ENCODE results near the gene CIB1. TPM values are rescaled to one million over a fixed set of nuclear protein-coding genes. Genes with fewer than 3 reads are reported as not detected.
A peak's percentile ranks its signal among the peaks of the same experiment; 100 is the strongest.

Gene CIB1
- total and polyA plus RNA-seq, 7 donors = 18.6 to 436 (median 35.7) TPM

DNA sequence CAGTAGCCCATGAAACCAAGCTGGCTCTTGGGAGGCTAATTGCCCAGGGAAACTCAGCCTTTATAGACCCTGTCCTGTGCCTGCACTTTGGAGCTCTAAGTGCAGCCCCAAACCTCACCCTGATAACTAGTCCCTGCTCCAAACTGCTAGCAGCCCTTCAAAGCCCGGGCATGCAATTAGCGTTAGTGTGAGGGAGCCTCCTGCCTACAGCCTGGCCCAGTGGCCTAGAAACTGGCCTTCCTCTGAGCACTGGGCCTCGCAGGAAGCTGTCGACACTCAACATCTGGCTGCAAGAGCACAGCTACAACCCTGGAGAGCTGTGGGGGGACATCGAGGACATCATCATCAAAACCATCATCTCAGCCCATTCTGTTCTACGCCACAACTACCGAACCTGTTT, 24.0 kb upstream of the CIB1 start:
- DNase-seq = no peak
- H3K36me3 ChIP-seq = no peaks in the 10 kb centered on the region
- H3K4me1 ChIP-seq = no peaks in the 10 kb centered on the region
- 88 to 93% methylated on average over 7 of the region's 7 CpGs for WGBS, 2 donors
- no peaks in the 10 kb centered on the region for H3K27me3 ChIP-seq
- H3K9me3 ChIP-seq = no peaks in the 10 kb centered on the region
- TF ChIP-seq EP300 (IDR thresholded peaks at IDR 0.05) (no peak), POLR2A (IDR thresholded peaks at IDR 0.05) (no peak), CTCF (IDR thresholded peaks at IDR 0.05) (no peak), POLR2AphosphoS5 (IDR thresholded peaks at IDR 0.05) (no peak)
- no peak overlapping the region for H3K27ac ChIP-seq
- H3K4me3 ChIP-seq = no peak overlapping the region
- intact Hi-C loops (cut with DNase I) = no loop called here

DNA sequence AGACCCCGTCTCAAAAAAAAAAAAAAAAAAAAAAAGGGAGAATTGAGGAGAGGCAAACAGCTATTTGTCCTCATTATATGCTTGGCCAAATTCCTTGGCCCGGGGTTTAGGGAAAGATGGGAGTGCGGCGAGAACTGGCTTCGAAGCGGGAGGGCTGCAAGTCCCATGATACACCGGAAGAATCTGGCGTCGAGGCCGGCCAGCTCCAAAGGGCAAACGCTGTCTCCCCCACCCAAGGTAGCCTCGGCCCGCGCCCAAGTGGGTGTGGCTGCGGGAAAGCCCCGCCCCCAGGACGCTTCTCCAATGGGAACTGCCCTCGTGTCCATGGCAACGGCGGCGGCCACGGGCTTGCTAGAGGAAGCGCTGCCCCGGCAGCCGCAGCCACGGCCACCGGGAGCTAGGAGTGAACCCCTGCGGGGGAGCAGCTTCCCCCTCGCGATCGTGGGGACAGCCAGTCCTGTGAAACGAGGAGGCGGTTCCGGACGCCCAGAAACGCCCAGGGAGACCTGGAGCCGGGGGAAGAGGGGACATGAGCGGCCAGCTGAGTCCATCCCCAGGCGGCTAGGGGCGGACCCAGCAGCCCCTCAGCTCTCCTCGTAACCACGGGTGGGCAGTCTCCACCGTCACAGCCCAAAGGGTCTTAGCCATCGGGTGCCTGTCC, 15.6 kb upstream of the CIB1 start, which contains the start of gene TTLL13:
Gene TTLL13, plus strand, starts transcription at position 354 of the 661 bp plus-strand sequence. CDS start 1,075 bp downstream, outside the sequence.
- Histone ChIP-seq H3K9me3 (no peaks in the 10 kb centered on the region), H3K4me3 (peak within 1 kb of the TSS; percentile 34 to 66 (median 52)), H3K36me3 (no peaks in the 10 kb centered on the region), H3K27me3 (no peaks in the 10 kb centered on the region), H3K4me1 (peaks cover 0 to 15% (median 8%) of the 10 kb centered on the region in 4 donors), H3K27ac (peak within 1 kb of the TSS; percentile 20 to 64 (median 39))
- intact Hi-C loops (cut with DNase I) = no loop called here
- WGBS, 2 donors = 1 to 4% methylated on average over 44 of the region's 44 CpGs
- peak; percentile 98 for DNase-seq
- TF ChIP-seq POLR2AphosphoS5 (IDR thresholded peaks at IDR 0.05) = peak in 3 of 4 donors; percentile 50 to 69 (median 64)
- no peak for TF ChIP-seq EP300 (IDR thresholded peaks at IDR 0.05)
- TF ChIP-seq POLR2A (IDR thresholded peaks at IDR 0.05) = peak in 1 of 2 donors; percentile 20
- TF ChIP-seq CTCF (IDR thresholded peaks at IDR 0.05) = peak in 2 of 4 experiments; percentile 4 to 33

DNA sequence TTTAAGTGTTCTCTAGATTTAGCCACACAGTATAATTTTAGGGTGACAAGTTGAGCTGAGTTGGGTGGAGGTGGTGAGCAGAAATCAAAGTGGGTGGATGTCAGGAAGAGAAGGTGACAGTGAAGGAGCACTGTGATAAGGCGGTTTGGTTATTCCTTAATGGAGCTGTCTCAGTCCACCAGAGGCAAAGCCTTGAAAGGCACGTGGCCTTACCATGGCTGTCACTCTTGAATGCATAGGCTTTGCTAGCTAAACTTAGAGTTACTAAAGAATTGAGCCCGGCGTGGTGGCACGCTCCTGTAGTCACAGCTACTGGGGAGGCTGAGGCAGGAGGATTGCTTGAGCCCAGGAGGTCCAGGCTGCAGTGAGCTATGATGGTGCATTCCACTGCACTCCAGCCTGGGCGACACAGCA, 15.1 kb upstream of the CIB1 start:
- 67 to 77% methylated on average over 6 of the region's 6 CpGs for WGBS, 2 donors
- Histone ChIP-seq H3K4me3 (peak overlapping the region in 3 of 4 donors; percentile 46 to 66 (median 57)), H3K27me3 (no peaks in the 10 kb centered on the region), H3K4me1 (peaks cover 0 to 15% (median 8%) of the 10 kb centered on the region in 4 donors), H3K36me3 (no peaks in the 10 kb centered on the region), H3K27ac (peak overlapping the region; percentile 20 to 64 (median 39)), H3K9me3 (no peaks in the 10 kb centered on the region)
- no peak for DNase-seq
- intact Hi-C loops (cut with DNase I) = no loop called here
- TF ChIP-seq EP300 (IDR thresholded peaks at IDR 0.05) (no peak), POLR2A (IDR thresholded peaks at IDR 0.05) (no peak), POLR2AphosphoS5 (IDR thresholded peaks at IDR 0.05) (no peak), CTCF (IDR thresholded peaks at IDR 0.05) (no peak)

GRCh38 chr15:90243943-90244639, 10.3 kb upstream of the CIB1 start:
- Histone ChIP-seq H3K4me1 (peaks cover 0 to 3% (median 0%) of the 10 kb centered on the region in 4 donors), H3K36me3 (peaks cover 0 to 16% (median 4%) of the 10 kb centered on the region in 4 donors), H3K27me3 (no peaks in the 10 kb centered on the region), H3K27ac (no peak overlapping the region), H3K9me3 (no peaks in the 10 kb centered on the region), H3K4me3 (no peak overlapping the region)
- TF ChIP-seq EP300 (IDR thresholded peaks at IDR 0.05) (no peak), POLR2A (IDR thresholded peaks at IDR 0.05) (no peak), POLR2AphosphoS5 (IDR thresholded peaks at IDR 0.05) (no peak), CTCF (IDR thresholded peaks at IDR 0.05) (no peak)
- 79 to 88% methylated on average over 10 of the region's 10 CpGs for WGBS, 2 donors
- DNase-seq = no peak
- intact Hi-C loops (cut with DNase I) = no loop called here
